IgD-negative memory B cell (primary cell): ENCODE measurements around the gene ZNF564. TPM values are rescaled to one million over a fixed set of nuclear protein-coding genes. Genes with fewer than 3 reads are reported as not detected.
A peak's percentile ranks its signal among the peaks of the same experiment; 100 is the strongest.

Source experiments
- H3K27ac Mint-ChIP-seq, 3 donors: one replicate each; pipeline ENCODE4 v1.8.0; 2020 to 2022; ENCODE audit warnings: mild to moderate bottlenecking in 3 of 3, mixed read lengths in 3 of 3, moderate library complexity in 1 of 3
- H3K27me3 Mint-ChIP-seq: one replicate; pipeline ENCODE4 v1.8.0; 2021; ENCODE audit warnings: mixed read lengths
- H3K36me3 Mint-ChIP-seq: one replicate; pipeline ENCODE4 v1.8.0; 2020; ENCODE audit warnings: mild to moderate bottlenecking, mixed read lengths
- H3K4me1 Mint-ChIP-seq, 3 donors: one replicate each; pipeline ENCODE4 v1.8.0; 2020 to 2022; ENCODE audit warnings: mixed read lengths in 3 of 3, mild to moderate bottlenecking in 1 of 3
- H3K4me3 Mint-ChIP-seq, 4 donors: one replicate each; pipeline ENCODE4 v1.8.0; 2020 to 2022; ENCODE audit warnings: mild to moderate bottlenecking in 4 of 4, mixed read lengths in 4 of 4, moderate library complexity in 3 of 4
- H3K9me3 Mint-ChIP-seq, 3 donors: one replicate each; pipeline ENCODE4 v1.8.0; 2020 to 2021; ENCODE audit warnings: mixed read lengths in 3 of 3, mild to moderate bottlenecking in 1 of 3
- polyA plus RNA-seq: library from polyadenylated mRNA; unstranded; fragments of 300-500 nt; fragmentation: Illumina TruSeq; gene quantifications from one replicate; pipeline ENCODE4 v1.2.3, GENCODE V29; 2021

Gene ZNF564
- polyA plus RNA-seq, 1 donor from 2014 or later = 16.2 TPM

- H3K27ac Mint-ChIP-seq = peak within 1 kb of the TSS; percentile 71 to 92 (median 81)
- H3K27me3 Mint-ChIP-seq = peaks cover 3% of the 10 kb centered on the region
- peaks cover 22 to 27% (median 24%) of the 10 kb centered on the region in 3 donors for H3K4me1 Mint-ChIP-seq
- H3K4me3 Mint-ChIP-seq = peak within 1 kb of the TSS; percentile 94 to 98 (median 96)
- no peaks in the 10 kb centered on the region for H3K36me3 Mint-ChIP-seq
- no peaks in the 10 kb centered on the region for H3K9me3 Mint-ChIP-seq
Measured at GRCh38 chr19:12484371-12485051, 66.8 kb downstream of the ZNF564 start, which contains the start of gene ZNF709. Gene ZNF709 (minus strand): TSS chr19:12484816. CDS start chr19:12484657, 159 bp downstream.

- H3K27ac Mint-ChIP-seq = peak overlapping the region in 2 of 3 donors; percentile 22 to 59
- H3K36me3 Mint-ChIP-seq = no peaks in the 10 kb centered on the region
- H3K9me3 Mint-ChIP-seq = no peaks in the 10 kb centered on the region
- H3K4me3 Mint-ChIP-seq = peak overlapping the region; percentile 94 to 98 (median 96)
- peaks cover 3% of the 10 kb centered on the region for H3K27me3 Mint-ChIP-seq
- peaks cover 23 to 27% (median 25%) of the 10 kb centered on the region in 3 donors for H3K4me1 Mint-ChIP-seq
Measured at GRCh38 chr19:12484011-12484370, 67.3 kb downstream of the ZNF564 start.

DNA sequence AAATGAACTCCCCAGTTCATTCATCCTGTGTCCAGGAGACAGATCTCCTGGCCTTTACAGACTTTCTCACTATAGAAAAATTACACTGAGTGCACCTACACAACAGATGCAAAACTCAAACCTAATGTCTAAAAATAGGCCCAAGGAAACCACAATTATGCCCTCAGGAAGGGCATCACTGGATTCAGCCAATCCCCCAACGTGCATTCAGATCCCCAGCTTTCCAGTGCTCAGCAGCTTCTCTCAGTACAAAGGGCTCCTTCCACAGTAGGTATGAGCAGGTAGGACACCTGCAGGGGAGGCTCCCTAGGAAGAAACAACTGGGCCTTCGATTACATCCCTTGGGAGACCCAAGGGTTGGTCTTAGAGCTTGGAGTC is 68.8 kb downstream of the ZNF564 start:
- peak overlapping the region; percentile 52 to 93 (median 79) for H3K4me3 Mint-ChIP-seq
- no peaks in the 10 kb centered on the region for H3K9me3 Mint-ChIP-seq
- H3K4me1 Mint-ChIP-seq = peaks cover 33 to 38% (median 37%) of the 10 kb centered on the region in 3 donors
- H3K36me3 Mint-ChIP-seq = peaks cover 2% of the 10 kb centered on the region
- peak overlapping the region in 2 of 3 donors; percentile 27 to 64 for H3K27ac Mint-ChIP-seq
- H3K27me3 Mint-ChIP-seq = peaks cover 3% of the 10 kb centered on the region

DNA sequence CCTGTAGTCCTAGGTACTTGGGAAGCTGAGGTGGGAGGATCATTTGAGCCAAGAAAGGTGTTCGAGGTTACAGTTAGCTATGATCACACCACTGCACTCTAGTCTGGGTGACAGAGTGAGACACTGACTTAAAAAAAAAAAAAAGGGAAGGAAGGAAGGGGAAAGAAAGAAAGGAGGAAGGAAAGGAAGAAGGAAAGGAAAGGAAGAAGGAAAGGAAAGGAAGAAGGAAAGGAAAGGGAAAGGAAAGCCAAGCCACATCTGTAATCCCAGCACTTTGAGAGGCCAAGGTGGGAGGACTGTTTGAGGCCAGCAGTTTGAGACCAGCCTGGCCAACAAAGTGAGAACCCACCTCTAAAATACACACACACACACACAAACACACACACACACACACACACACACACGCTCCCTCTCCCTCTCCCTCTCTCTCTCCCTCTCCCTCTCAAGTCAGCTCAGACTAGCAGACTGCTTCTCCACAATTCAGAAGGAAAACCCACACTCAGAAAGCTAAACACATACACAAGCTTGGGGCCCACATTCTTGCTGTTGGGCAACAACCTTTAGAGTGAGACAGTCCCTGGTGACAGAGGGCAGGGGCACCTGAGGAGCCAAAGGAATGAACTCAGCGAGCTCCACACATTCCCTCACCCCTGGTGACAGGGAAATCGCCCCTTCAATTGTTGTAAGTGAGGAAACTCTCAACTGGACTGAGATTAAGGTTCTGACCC is 69.3 kb downstream of the ZNF564 start:
- Mint-ChIP-seq H3K4me1 (peaks cover 33 to 40% (median 37%) of the 10 kb centered on the region in 3 donors), H3K27ac (peak overlapping the region in 2 of 3 donors; percentile 27 to 74), H3K4me3 (peak overlapping the region; percentile 52 to 93 (median 79))

DNA sequence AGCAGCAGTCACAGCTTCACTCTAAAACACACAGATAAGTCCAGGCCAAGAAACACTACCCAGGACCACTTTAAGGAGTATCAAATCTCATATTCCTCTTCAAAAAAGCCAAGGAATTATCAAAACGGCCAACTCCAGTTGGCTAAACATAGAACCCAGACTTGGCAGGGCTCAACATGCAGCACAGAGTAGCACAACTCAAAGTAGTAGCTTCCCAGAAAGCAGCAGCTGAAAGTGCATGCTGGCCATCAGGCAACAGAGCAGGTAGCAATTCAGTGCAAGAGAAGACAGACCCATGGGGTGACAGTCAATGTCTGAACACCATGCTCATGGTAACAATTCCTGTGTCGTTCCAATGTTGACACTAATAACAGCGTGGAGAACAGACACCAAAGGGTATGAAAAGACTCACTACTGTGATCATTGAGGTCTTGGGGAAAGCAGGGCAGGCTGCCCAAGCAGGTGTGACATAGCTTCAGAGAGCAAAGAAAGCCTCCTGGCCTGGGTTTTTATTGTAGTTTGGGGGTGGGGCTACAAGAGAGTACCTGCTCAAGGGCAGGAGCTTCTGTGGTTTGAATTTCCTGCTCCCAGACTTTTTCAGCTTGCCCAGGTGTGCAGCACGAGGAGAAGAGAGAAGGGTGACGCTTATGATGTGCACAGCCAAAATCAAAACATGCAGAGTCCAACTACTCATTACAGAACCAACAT is 72.9 kb downstream of the ZNF564 start:
- Mint-ChIP-seq H3K4me3 (peak overlapping the region in 1 of 4 donors; percentile 47), H3K4me1 (peaks cover 26 to 37% (median 34%) of the 10 kb centered on the region in 3 donors), H3K9me3 (no peaks in the 10 kb centered on the region), H3K27me3 (peaks cover 3% of the 10 kb centered on the region), H3K27ac (peak overlapping the region in 1 of 3 donors; percentile 18), H3K36me3 (peaks cover 4% of the 10 kb centered on the region)

More for the DNA sequence above, 69.3 kb downstream of the ZNF564 start:
- no peaks in the 10 kb centered on the region for H3K9me3 Mint-ChIP-seq
- H3K27me3 Mint-ChIP-seq = peaks cover 3% of the 10 kb centered on the region
- peaks cover 2% of the 10 kb centered on the region for H3K36me3 Mint-ChIP-seq

Other genes with a start within 250 kb of the ZNF564 start
- 3.7 TPM for gene ZNF563, start 217.8 kb downstream of the ZNF564 start, polyA plus RNA-seq
- gene ZNF442, start 185.8 kb downstream of the ZNF564 start, polyA plus RNA-seq = 2.3 TPM
- 10.2 TPM for gene ZNF799, start 150.2 kb downstream of the ZNF564 start, polyA plus RNA-seq
- 2.4 TPM for gene ZNF443, start 110.5 kb downstream of the ZNF564 start, polyA plus RNA-seq
- gene ZNF709, start 66.7 kb downstream of the ZNF564 start, polyA plus RNA-seq = 2.6 TPM
- gene ZNF490, start 59.3 kb upstream of the ZNF564 start, polyA plus RNA-seq = 6.7 TPM
- 13.3 TPM for gene ZNF791, start 59.4 kb upstream of the ZNF564 start, polyA plus RNA-seq
- 99.6 TPM for gene MAN2B1, start 115.3 kb upstream of the ZNF564 start, polyA plus RNA-seq
- gene WDR83, start 115.3 kb upstream of the ZNF564 start, polyA plus RNA-seq = 18.4 TPM
- gene DHPS, start 130.4 kb upstream of the ZNF564 start, polyA plus RNA-seq = 111 TPM
- gene GNG14, start 136.5 kb upstream of the ZNF564 start, polyA plus RNA-seq = not detected
- 5.1 TPM for gene FBXW9, start 145.1 kb upstream of the ZNF564 start, polyA plus RNA-seq
- 4.2 TPM for gene TNPO2, start 172.4 kb upstream of the ZNF564 start, polyA plus RNA-seq
- gene TRIR, start 183.2 kb upstream of the ZNF564 start, polyA plus RNA-seq = 299 TPM
- gene GET3, start 186.0 kb upstream of the ZNF564 start, polyA plus RNA-seq = 64.2 TPM
- gene BEST2, start 200.3 kb upstream of the ZNF564 start, polyA plus RNA-seq = not detected
- gene HOOK2, start 224.1 kb upstream of the ZNF564 start, polyA plus RNA-seq = 6.6 TPM
- 955 TPM for gene JUNB, start 240.0 kb upstream of the ZNF564 start, polyA plus RNA-seq